Measurements from ENCODE around the gene DUSP12.

The DUSP12 gene

GRCh38 chr1:161777261-161777660 lies 27.7 kb downstream of the DUSP12 start:
- Histone ChIP-seq H3K4me2 (ENCODE audit: low read length) (no peak overlapping the region), H2BK15ac (replicated peaks; ENCODE audit: low read depth) (no peak overlapping the region), H4K8ac (ENCODE audit: low read depth, low read length) (no peak overlapping the region), H2BK120ac (ENCODE audit: low read depth, low read length) (no peak overlapping the region), H3K56ac (ENCODE audit: low read length) (no peak overlapping the region), H3K9ac (ENCODE audit: low read length) (no peak overlapping the region), H3K36me3 (ENCODE audit: control insufficient read depth, insufficient read depth, low read length) (no peaks in the 10 kb centered on the region), H3K4me3 (ENCODE audit: low read length) (no peak overlapping the region), H2AK5ac (ENCODE audit: low read length) (no peak overlapping the region), H3K23ac (ENCODE audit: low read length) (no peak overlapping the region), H3K27ac (ENCODE audit: low read depth, low read length) (no peak overlapping the region), H3K4ac (ENCODE audit: low read depth, low read length) (no peak overlapping the region), H3K79me1 (ENCODE audit: low read length) (peaks cover 2% of the 10 kb centered on the region), H3K18ac (ENCODE audit: low read length) (no peak overlapping the region), H4K5ac (ENCODE audit: low read length) (no peak overlapping the region), H2BK5ac (ENCODE audit: low read length) (no peak overlapping the region), H3K27me3 (ENCODE audit: insufficient read depth, low read length, poor library complexity) (no peaks in the 10 kb centered on the region), H3K4me1 (ENCODE audit: control insufficient read depth, low read depth, low read length) (no peaks in the 10 kb centered on the region), H3K79me2 (ENCODE audit: control insufficient read depth, insufficient read depth, low read length) (no peaks in the 10 kb centered on the region)
- WGBS (ENCODE audit: extremely low coverage, insufficient coverage, low lambda C conversion rate): no CpG with 5 or more reads among the region's 2 CpGs
- DNase-seq: no peak

GRCh38 chr1:161778522-161778921 lies 28.9 kb downstream of the DUSP12 start:
- Histone ChIP-seq H3K27me3 (ENCODE audit: insufficient read depth, low read length, poor library complexity) (no peaks in the 10 kb centered on the region), H2BK15ac (replicated peaks; ENCODE audit: low read depth) (no peak overlapping the region), H3K18ac (ENCODE audit: low read length) (no peak overlapping the region), H3K4me1 (ENCODE audit: control insufficient read depth, low read depth, low read length) (no peaks in the 10 kb centered on the region), H3K4me3 (ENCODE audit: low read length) (no peak overlapping the region), H2BK120ac (ENCODE audit: low read depth, low read length) (no peak overlapping the region), H2AK5ac (ENCODE audit: low read length) (no peak overlapping the region), H3K9ac (ENCODE audit: low read length) (no peak overlapping the region), H3K4ac (ENCODE audit: low read depth, low read length) (no peak overlapping the region), H3K23ac (ENCODE audit: low read length) (no peak overlapping the region), H3K79me2 (ENCODE audit: control insufficient read depth, insufficient read depth, low read length) (no peaks in the 10 kb centered on the region), H3K36me3 (ENCODE audit: control insufficient read depth, insufficient read depth, low read length) (no peaks in the 10 kb centered on the region), H2BK5ac (ENCODE audit: low read length) (no peak overlapping the region), H3K27ac (ENCODE audit: low read depth, low read length) (no peak overlapping the region), H4K8ac (ENCODE audit: low read depth, low read length) (no peak overlapping the region), H3K56ac (ENCODE audit: low read length) (no peak overlapping the region), H4K5ac (ENCODE audit: low read length) (no peak overlapping the region), H3K4me2 (ENCODE audit: low read length) (no peak overlapping the region), H3K79me1 (ENCODE audit: low read length) (peaks cover 2% of the 10 kb centered on the region)
- no peak for DNase-seq
- no CpG with 5 or more reads among the region's 1 CpG for WGBS (ENCODE audit: extremely low coverage, insufficient coverage, low lambda C conversion rate)

GRCh38 chr1:161779393-161779792 lies 29.8 kb downstream of the DUSP12 start:
- H4K8ac ChIP-seq (ENCODE audit: low read depth, low read length): no peak overlapping the region
- H4K5ac ChIP-seq (ENCODE audit: low read length): no peak overlapping the region
- H3K18ac ChIP-seq (ENCODE audit: low read length): no peak overlapping the region
- no peak overlapping the region for H3K4me2 ChIP-seq (ENCODE audit: low read length)
- no peak overlapping the region for H3K4me3 ChIP-seq (ENCODE audit: low read length)
- no peak overlapping the region for H2BK120ac ChIP-seq (ENCODE audit: low read depth, low read length)
- no peak overlapping the region for H3K56ac ChIP-seq (ENCODE audit: low read length)
- no peaks in the 10 kb centered on the region for H3K79me2 ChIP-seq (ENCODE audit: control insufficient read depth, insufficient read depth, low read length)
- no peak for DNase-seq
- H3K27me3 ChIP-seq (ENCODE audit: insufficient read depth, low read length, poor library complexity): no peaks in the 10 kb centered on the region
- no peak overlapping the region for H3K9ac ChIP-seq (ENCODE audit: low read length)
- no peaks in the 10 kb centered on the region for H3K36me3 ChIP-seq (ENCODE audit: control insufficient read depth, insufficient read depth, low read length)
- peaks cover 2% of the 10 kb centered on the region for H3K79me1 ChIP-seq (ENCODE audit: low read length)
- H3K27ac ChIP-seq (ENCODE audit: low read depth, low read length): no peak overlapping the region
- WGBS (ENCODE audit: extremely low coverage, insufficient coverage, low lambda C conversion rate): no CpG with 5 or more reads among the region's 2 CpGs
- no peak overlapping the region for H3K23ac ChIP-seq (ENCODE audit: low read length)
- H2BK15ac ChIP-seq (replicated peaks; ENCODE audit: low read depth): no peak overlapping the region
- no peak overlapping the region for H2AK5ac ChIP-seq (ENCODE audit: low read length)
- H3K4me1 ChIP-seq (ENCODE audit: control insufficient read depth, low read depth, low read length): no peaks in the 10 kb centered on the region
- H2BK5ac ChIP-seq (ENCODE audit: low read length): no peak overlapping the region
- H3K4ac ChIP-seq (ENCODE audit: low read depth, low read length): no peak overlapping the region

- Histone ChIP-seq H3K36me3 (ENCODE audit: control insufficient read depth, insufficient read depth, low read length) (no peaks in the 10 kb centered on the region), H3K79me2 (ENCODE audit: control insufficient read depth, insufficient read depth, low read length) (no peaks in the 10 kb centered on the region)
Observed at GRCh38 chr1:161781995-161782394, 32.4 kb downstream of the DUSP12 start.

GRCh38 chr1:161782886-161783285 lies 33.3 kb downstream of the DUSP12 start:
- Histone ChIP-seq H2BK5ac (ENCODE audit: low read length) (no peak overlapping the region), H2AK5ac (ENCODE audit: low read length) (no peak overlapping the region), H3K27ac (ENCODE audit: low read depth, low read length) (no peak overlapping the region), H4K8ac (ENCODE audit: low read depth, low read length) (no peak overlapping the region), H3K4ac (ENCODE audit: low read depth, low read length) (no peak overlapping the region), H3K4me2 (ENCODE audit: low read length) (no peak overlapping the region), H2BK120ac (ENCODE audit: low read depth, low read length) (no peak overlapping the region), H3K36me3 (ENCODE audit: control insufficient read depth, insufficient read depth, low read length) (no peaks in the 10 kb centered on the region), H3K9ac (ENCODE audit: low read length) (no peak overlapping the region), H3K4me1 (ENCODE audit: control insufficient read depth, low read depth, low read length) (no peaks in the 10 kb centered on the region), H3K79me2 (ENCODE audit: control insufficient read depth, insufficient read depth, low read length) (no peaks in the 10 kb centered on the region), H3K4me3 (ENCODE audit: low read length) (no peak overlapping the region), H3K23ac (ENCODE audit: low read length) (no peak overlapping the region), H3K79me1 (ENCODE audit: low read length) (no peaks in the 10 kb centered on the region), H4K5ac (ENCODE audit: low read length) (no peak overlapping the region), H3K18ac (ENCODE audit: low read length) (no peak overlapping the region), H2BK15ac (replicated peaks; ENCODE audit: low read depth) (no peak overlapping the region), H3K27me3 (ENCODE audit: insufficient read depth, low read length, poor library complexity) (no peaks in the 10 kb centered on the region), H3K56ac (ENCODE audit: low read length) (no peak overlapping the region)
- no peak for DNase-seq
- WGBS (ENCODE audit: extremely low coverage, insufficient coverage, low lambda C conversion rate): no CpG with 5 or more reads among the region's 4 CpGs

More at GRCh38 chr1:161781995-161782394, 32.4 kb downstream of the DUSP12 start:
- Histone ChIP-seq H3K56ac (ENCODE audit: low read length) (no peak overlapping the region), H3K4ac (ENCODE audit: low read depth, low read length) (no peak overlapping the region), H2BK5ac (ENCODE audit: low read length) (no peak overlapping the region), H3K23ac (ENCODE audit: low read length) (no peak overlapping the region), H4K8ac (ENCODE audit: low read depth, low read length) (no peak overlapping the region), H4K5ac (ENCODE audit: low read length) (no peak overlapping the region), H3K9ac (ENCODE audit: low read length) (no peak overlapping the region), H3K27me3 (ENCODE audit: insufficient read depth, low read length, poor library complexity) (no peaks in the 10 kb centered on the region), H2AK5ac (ENCODE audit: low read length) (no peak overlapping the region), H3K4me2 (ENCODE audit: low read length) (no peak overlapping the region), H3K4me1 (ENCODE audit: control insufficient read depth, low read depth, low read length) (no peaks in the 10 kb centered on the region), H3K79me1 (ENCODE audit: low read length) (no peaks in the 10 kb centered on the region), H2BK15ac (replicated peaks; ENCODE audit: low read depth) (no peak overlapping the region), H3K4me3 (ENCODE audit: low read length) (no peak overlapping the region), H2BK120ac (ENCODE audit: low read depth, low read length) (no peak overlapping the region), H3K27ac (ENCODE audit: low read depth, low read length) (no peak overlapping the region), H3K18ac (ENCODE audit: low read length) (no peak overlapping the region)
- DNase-seq: no peak

- no peak overlapping the region for H3K27ac ChIP-seq (ENCODE audit: low read depth, low read length)
- no CpG with 5 or more reads among the region's 1 CpG for WGBS (ENCODE audit: extremely low coverage, insufficient coverage, low lambda C conversion rate)
Observed at GRCh38 chr1:161784968-161785367, 35.4 kb downstream of the DUSP12 start.

More at GRCh38 chr1:161784968-161785367, 35.4 kb downstream of the DUSP12 start:
- H3K4me1 ChIP-seq (ENCODE audit: control insufficient read depth, low read depth, low read length): no peaks in the 10 kb centered on the region
- no peak overlapping the region for H3K23ac ChIP-seq (ENCODE audit: low read length)
- H3K36me3 ChIP-seq (ENCODE audit: control insufficient read depth, insufficient read depth, low read length): no peaks in the 10 kb centered on the region
- no peak overlapping the region for H2AK5ac ChIP-seq (ENCODE audit: low read length)
- H3K79me1 ChIP-seq (ENCODE audit: low read length): no peaks in the 10 kb centered on the region
- no peak overlapping the region for H3K56ac ChIP-seq (ENCODE audit: low read length)
- H3K18ac ChIP-seq (ENCODE audit: low read length): no peak overlapping the region
- no peak for DNase-seq
- H3K4me2 ChIP-seq (ENCODE audit: low read length): no peak overlapping the region
- H2BK5ac ChIP-seq (ENCODE audit: low read length): no peak overlapping the region
- no peak overlapping the region for H3K9ac ChIP-seq (ENCODE audit: low read length)
- H3K27me3 ChIP-seq (ENCODE audit: insufficient read depth, low read length, poor library complexity): no peaks in the 10 kb centered on the region
- H3K79me2 ChIP-seq (ENCODE audit: control insufficient read depth, insufficient read depth, low read length): no peaks in the 10 kb centered on the region
- no peak overlapping the region for H3K4ac ChIP-seq (ENCODE audit: low read depth, low read length)
- H3K4me3 ChIP-seq (ENCODE audit: low read length): no peak overlapping the region
- no peak overlapping the region for H2BK120ac ChIP-seq (ENCODE audit: low read depth, low read length)
- no peak overlapping the region for H4K5ac ChIP-seq (ENCODE audit: low read length)
- H2BK15ac ChIP-seq (replicated peaks; ENCODE audit: low read depth): no peak overlapping the region
- no peak overlapping the region for H4K8ac ChIP-seq (ENCODE audit: low read depth, low read length)

Data from mesendoderm (in vitro differentiated cells).